WTC11 (cell line): ENCODE measurements around the gene GRM7.

Experiments
- ATF6 ChIP-seq: sonication (generic); formaldehyde crosslinking; IDR thresholded peaks from 2 replicates; pipeline ENCODE4 v1.8.1; 2023; ENCODE audit warnings: mild to moderate bottlenecking, missing genetic modification reagents
- CTCF ChIP-seq: fragments of 200-600 bp; IDR thresholded peaks from 2 replicates; pipeline ENCODE4 v1.8.0; 2022; ENCODE audit warnings: antibody characterized with exemption
- HMGXB4 ChIP-seq: sonication (generic); formaldehyde crosslinking; IDR thresholded peaks from 2 replicates; pipeline ENCODE4 v1.8.1; 2023; ENCODE audit warnings: mild to moderate bottlenecking, moderate library complexity, missing genetic modification reagents
- JUN ChIP-seq: sonication (generic); formaldehyde crosslinking; IDR thresholded peaks from 2 replicates; pipeline ENCODE4 v1.8.0; 2023; ENCODE audit warnings: mild to moderate bottlenecking, missing genetic modification reagents
- NR1H2 ChIP-seq: sonication (generic); formaldehyde crosslinking; IDR thresholded peaks from 2 replicates; pipeline ENCODE4 v1.9.0; 2021; ENCODE audit warnings: mild to moderate bottlenecking, moderate library complexity, missing genetic modification reagents
- SP1 ChIP-seq: sonication (generic); formaldehyde crosslinking; conservative IDR thresholded peaks from 2 replicates; pipeline ENCODE4 v1.8.1; 2022; ENCODE audit warnings: missing genetic modification reagents
- ZNF232 ChIP-seq: sonication (generic); formaldehyde crosslinking; IDR thresholded peaks from 2 replicates; pipeline ENCODE4 v1.8.0; 2022; ENCODE audit warnings: mild to moderate bottlenecking, missing genetic modification reagents

- TF ChIP-seq CTCF (no peak), ZNF232 (no peak), HMGXB4 (CRISPR knock-in tag) (no peak), ATF6 (CRISPR knock-in tag) (no peak), SP1 (no peak), NR1H2 (CRISPR knock-in tag) (no peak), JUN (CRISPR knock-in tag) (no peak)
These were observed 60.2 kb downstream of the GRM7 start for GRCh38 chr3:6921066-6921465.
